HG03066 (cell line): Measurements from ENCODE around the gene NFIA.

Source experiments
- ATAC-seq: cut with Tn5 transposase; IDR thresholded peaks from one replicate; pipeline ENCODE4 v1.9.1; 2021; ENCODE audit warnings: low read depth; ENCODE audit not compliant: unreplicated experiment

NFIA gene

DNA sequence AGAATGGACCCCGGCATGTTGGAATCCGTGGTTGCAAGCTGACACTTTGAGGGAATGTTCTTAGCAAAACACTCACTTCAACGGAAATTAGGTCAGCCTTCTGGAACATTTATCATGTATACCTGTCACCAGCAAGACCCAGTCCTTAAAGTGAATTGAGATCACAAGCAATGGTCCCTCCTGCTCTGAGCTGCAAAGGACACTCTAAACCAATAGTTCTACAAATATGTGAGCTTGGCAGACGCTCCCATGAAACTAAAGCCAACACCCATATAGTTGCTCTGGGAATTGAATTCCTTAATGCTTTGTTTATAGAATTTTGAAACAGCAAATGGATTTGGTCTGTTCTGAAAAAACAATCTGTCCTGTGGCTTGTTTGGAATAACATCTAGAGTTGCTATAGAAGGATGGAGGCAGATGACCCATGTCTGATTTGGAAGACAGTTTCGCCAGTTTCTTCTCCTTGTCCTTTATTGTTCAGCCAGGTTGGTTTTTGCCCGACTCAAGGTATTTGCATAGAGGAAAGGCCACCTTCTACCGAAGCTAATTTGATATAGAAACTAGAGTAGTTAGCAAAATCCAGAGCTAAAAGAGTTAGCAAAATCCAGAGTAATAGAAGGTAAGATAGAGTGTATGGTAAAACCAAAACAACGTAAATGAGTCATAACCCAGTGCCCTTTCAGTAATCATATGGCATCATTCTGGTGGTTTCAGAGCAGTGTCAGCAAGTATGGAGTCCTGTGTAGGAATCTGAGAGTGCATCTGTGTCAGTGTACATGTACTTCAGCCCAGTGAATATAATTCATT is 236.2 kb downstream of the NFIA start:
- ATAC-seq, result peak; percentile 99

GRCh38 chr1:61320575-61320974 is 238.2 kb downstream of the NFIA start:
- no peak for ATAC-seq

GRCh38 chr1:61322008-61322744 is 239.8 kb downstream of the NFIA start:
- ATAC-seq, result no peak

DNA sequence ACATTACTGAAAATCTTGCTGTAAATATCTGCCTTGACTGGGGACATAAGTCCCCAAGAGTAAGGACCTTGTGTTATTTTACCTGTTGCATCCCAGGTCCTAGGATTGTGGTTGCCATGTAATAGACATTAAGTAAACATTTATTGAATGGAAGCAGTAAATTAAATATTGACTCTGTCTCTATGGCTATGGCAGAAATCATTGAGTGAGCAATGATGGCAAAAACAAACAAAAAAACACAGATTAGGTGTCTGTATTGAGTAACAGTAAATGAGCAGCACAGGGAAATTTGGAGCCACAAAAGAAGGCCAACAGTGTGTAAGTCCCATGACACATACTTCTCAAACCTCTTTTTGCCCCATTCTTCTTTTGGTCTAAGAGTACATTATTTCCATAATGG is 240.4 kb downstream of the NFIA start:
- no peak for ATAC-seq

GRCh38 chr1:61323681-61324328 is 241.4 kb downstream of the NFIA start:
- no peak for ATAC-seq

DNA sequence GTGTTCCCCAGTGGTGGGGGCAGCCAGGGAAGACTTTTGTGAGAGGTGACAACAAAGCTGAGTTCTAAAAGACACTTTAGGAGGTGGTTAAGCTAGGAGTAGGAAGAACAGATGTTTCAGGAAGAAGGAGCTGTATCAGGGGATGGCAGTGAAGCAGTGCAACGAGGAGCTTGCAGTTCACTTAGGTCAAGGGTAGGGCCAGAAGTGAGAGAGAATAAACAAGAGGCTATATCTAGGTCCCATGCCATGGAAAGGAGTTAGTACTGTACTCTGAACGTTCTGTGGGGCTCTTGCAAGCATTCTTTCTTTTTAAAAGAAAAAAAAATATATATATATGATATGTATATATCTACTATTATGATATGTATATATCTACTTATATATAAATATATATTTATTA is 244.4 kb downstream of the NFIA start:
- ATAC-seq, result no peak

GRCh38 chr1:61327436-61327835 is 245.1 kb downstream of the NFIA start:
- ATAC-seq, result no peak

- no peak for ATAC-seq
Measured at GRCh38 chr1:61329556-61329955, 247.2 kb downstream of the NFIA start.

GRCh38 chr1:61330018-61330417 is 247.7 kb downstream of the NFIA start:
- no peak for ATAC-seq

GRCh38 chr1:61330571-61330970 is 248.2 kb downstream of the NFIA start:
- ATAC-seq, result no peak

- ATAC-seq, result peak; percentile 99
Measured at GRCh38 chr1:61332196-61332753, 249.9 kb downstream of the NFIA start.

- no peak for ATAC-seq
Measured at GRCh38 chr1:61332796-61333195, 250.4 kb downstream of the NFIA start.

GRCh38 chr1:61334718-61335589 is 252.6 kb downstream of the NFIA start:
- no peak for ATAC-seq

- ATAC-seq, result no peak
Measured at GRCh38 chr1:61337037-61337436, 254.7 kb downstream of the NFIA start.

DNA sequence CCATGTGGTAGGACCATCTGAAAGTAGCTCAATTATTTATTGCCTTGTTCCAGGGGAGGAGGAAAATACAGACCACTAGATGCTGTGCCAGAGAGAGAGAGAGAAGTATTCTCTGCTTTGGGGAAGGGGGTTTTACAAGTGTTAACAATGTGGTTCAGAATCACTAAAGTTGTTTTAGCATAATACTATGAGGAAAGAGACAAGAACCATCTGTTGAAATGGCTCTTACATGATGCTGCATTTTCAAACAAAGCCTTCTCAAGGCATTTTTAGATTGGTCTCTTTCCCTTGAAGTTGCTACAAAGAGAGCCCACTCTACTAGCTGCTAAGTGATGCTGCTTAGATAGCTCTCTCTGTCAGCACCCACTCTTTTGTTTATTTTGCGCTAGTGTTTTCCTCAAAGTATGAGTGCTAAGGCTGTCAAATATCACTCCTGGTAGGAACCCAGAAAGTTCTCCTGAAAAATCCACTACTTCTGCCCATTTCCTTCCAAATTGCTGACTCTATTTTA is 255.1 kb downstream of the NFIA start:
- ATAC-seq, result no peak

- no peak for ATAC-seq
Measured at GRCh38 chr1:61337981-61338848, 255.9 kb downstream of the NFIA start.

GRCh38 chr1:61338899-61339298 is 256.5 kb downstream of the NFIA start:
- no peak for ATAC-seq

DNA sequence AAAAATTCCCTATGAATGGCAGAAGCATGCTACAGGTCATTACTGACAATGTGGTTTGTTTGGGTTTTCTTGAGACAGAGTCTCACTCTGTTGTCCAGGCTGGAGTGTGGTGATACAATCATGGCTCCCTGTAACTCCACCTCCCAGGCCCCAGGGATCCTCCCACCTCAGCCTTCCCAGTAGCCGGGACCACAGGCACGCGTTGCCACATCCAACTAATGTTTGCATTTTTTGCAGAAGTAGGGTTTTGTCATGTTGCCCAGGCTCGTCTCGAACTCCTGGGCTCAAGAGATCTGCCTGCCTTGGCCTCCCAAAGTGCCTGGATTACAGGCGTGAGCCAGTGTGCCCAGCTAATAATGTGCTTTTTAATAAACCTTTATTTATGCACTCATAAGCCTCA is 259.1 kb downstream of the NFIA start:
- ATAC-seq, result no peak
